Measurements from ENCODE around the gene RPUSD1.

- TF ChIP-seq POLR2A (IDR thresholded peaks at IDR 0.05; ENCODE audit: extremely low read depth, insufficient read length) (no peak), CTCF (IDR thresholded peaks at IDR 0.05; ENCODE audit: low read depth, low read length) (no peak)
These were observed 36.8 kb downstream of the RPUSD1 start for GRCh38 chr16:751152-752006.
